SH-SY5Y (cell line): ENCODE results near the gene ZKSCAN1.

Experiments used
- GATA2 ChIP-seq: IDR thresholded peaks from 2 replicates; pipeline ENCODE4 v1.6.1; 2011; ENCODE audit warnings: mild to moderate bottlenecking, low read depth, low read length
- GATA3 ChIP-seq: IDR thresholded peaks from 2 replicates; pipeline ENCODE4 v1.6.1; 2011; ENCODE audit warnings: low read depth, mild to moderate bottlenecking, low read length, moderate library complexity

DNA sequence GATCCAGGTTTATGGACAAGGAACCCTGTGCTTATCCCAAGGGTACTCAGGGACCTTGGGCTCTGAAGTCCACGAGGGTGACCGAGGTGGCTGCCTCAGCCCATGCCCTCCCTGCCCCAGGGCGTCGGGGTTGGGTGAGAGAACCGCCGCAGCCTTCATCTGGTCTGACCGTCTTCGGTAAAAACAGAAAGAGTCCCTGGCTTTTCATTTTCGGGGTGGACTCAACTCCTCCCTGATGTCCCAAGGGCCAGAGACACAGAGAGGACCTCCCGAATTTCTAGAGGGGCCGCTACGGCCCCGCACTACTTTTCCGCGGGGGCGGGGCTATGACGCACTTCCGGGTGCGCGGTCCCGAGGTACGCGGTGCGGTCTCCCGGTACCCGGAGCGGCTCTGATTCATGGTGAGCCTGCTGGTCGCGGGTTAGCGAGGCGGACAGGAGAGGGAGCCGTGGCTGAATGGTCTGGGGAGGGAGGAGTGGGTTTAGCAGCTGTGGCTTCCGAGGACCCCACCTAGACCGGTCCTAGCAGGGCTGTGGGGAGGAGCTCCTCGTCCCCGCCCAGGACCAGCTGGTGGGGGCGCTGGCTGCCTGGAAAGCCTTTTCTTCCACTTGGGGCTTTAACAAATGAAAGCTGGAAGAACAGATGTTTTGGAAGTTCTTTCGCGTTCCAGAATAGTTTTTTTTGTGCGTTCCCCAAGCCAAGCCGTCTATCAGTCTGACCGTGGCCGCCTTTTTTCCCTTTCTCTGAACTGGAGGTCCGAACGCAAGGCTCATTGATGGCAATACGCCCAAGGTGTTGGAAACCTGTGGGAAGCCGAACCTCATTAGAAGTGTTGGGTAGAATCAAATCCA is 34.3 kb downstream of the ZKSCAN1 start, which contains the start of gene ZSCAN21:
- TF ChIP-seq GATA2 (no peak; the same call in 1 of the 2 replicates), GATA3 (no peak)
